GM19324 (cell line): Measurements from ENCODE around the gene SLC38A3.
"Not testable (repeated sequence)": the region's sequence is repeated elsewhere in the genome, so short reads cannot be mapped to it uniquely, and the experiment has no call there.

Source experiments
- ATAC-seq: cut with Tn5 transposase; IDR thresholded peaks from one replicate; pipeline ENCODE4 v1.9.1; 2021; ENCODE audit warnings: mild to moderate bottlenecking, moderate library complexity; ENCODE audit not compliant: unreplicated experiment, low FRiP score

Gene SLC38A3

DNA sequence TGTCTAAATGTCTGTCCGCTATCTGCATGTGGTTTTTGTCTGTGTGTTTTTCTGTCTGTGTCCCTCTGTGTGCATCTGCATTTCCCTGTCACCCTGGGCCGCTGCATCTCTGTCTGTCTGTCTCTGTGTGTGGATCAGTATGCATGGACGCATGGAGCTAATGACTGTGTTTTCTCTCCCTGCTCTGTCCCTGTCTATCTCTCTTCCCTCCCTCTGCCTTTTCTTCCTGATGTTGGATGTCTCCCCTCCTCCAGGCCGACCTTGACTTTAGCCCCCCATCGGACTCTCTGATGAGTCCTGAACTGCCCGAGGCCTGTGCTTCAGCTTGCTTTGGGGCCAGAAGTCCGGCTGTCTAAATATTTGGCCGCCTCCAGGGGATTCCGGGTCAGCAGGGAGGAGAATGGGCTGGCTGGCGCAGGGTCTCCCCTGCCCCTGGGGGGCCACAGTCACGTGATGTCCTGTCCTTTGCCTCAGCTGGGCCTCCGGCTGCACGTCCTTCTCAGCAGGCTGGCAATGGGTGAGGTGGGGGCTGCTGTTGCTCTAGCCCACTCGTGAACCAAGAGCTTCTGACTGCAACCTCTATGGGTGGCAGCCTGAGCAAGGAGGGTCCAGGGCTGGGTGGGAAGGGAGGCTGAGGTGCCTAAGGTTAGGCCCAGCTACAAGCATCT lies 3.7 kb downstream of the SLC38A3 start:
- no peak for ATAC-seq

DNA sequence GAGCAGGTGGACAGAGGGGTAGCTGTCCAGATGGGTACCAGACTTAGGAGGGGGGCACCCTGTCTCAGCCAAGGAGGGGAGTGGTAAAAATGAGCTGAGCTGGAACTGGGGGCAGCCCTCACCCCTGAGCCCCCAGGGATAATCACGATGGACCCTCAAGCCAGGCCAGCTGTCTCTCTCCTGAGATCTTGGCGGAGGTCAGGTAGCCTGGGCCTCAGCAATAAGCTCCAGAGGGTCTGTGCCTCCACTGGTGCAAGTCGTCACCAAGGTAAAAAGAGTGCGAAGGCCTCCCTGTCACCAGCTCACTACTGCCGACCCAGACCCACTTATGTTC lies 5.1 kb downstream of the SLC38A3 start:
- ATAC-seq: no peak

DNA sequence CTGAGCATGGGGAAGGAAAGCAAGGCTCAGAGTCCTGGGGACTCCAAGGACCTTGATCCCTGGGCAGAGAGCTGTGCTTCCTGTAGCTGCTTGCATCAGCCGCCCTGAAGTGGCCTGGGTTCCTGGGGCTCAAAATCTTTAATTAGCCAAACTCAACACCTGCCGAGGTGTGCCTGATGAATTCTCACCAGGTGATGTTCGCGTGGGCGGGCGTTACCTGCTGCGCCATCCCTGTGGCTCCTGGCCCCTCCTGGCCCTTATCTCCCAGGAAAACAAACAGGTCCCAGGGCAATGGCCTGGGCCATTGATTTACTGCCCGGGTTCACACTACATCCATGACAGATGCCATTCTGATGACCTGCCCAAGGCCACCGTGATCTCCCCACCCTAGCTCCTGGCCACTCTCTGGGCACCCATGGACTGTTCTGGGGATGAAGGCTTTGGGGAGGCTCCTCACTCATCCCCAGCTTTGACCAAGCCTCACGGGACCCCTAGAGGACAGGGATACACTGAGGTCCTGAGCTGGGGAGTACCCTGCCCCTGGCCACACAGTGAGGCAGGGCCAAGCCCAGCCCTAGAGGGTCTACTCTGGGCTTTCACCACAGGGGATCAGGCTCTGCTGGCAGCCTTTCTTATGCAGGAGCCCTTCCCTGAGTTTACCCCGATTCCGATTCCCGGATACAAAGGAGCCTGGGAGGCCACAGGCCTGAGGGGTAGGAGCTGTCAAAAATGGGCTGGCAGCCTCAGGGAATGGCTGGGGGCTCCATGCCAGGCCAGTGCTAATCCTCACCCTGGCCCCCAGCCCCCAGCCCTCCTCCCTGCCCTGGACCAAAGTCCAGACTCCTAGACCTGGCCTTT lies 5.7 kb downstream of the SLC38A3 start:
- ATAC-seq: no peak

DNA sequence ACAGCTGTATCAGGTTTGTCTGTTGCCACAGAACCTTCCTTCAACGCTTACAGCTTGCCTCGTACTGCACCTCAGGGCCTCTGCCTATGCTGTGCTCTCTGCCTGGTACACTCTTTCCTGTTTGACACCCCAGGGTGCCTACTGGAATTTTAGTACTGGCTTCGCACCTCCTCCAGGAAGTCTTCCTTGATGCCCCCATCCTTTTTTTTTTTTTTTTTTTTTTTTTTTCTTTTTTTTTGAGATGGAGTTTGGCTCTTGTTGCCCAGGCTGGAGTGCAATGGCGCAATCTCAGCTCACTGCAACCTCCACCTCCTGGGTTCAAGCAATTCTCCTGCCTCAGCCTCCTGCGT lies 6.3 kb downstream of the SLC38A3 start:
- not testable (repeated sequence) for ATAC-seq

DNA sequence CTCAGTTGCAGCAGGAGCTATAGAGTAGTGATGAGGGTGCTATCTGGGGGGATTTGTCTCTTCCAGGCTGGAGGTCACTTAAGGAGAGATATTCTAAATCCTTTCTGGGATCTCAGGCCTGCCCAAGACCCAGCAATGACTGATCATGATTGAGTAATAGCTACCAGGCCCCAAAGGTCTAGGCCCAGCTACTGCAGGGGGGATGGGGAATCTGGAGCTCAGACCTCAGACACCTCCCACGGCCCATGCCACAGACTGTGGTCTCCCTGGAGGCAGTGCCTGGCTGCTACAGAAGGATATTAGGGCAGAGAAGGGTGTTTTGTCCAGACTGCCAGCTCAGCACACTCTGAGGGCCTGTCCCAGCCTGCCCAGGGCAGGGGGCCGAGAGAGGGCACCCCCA lies 6.9 kb downstream of the SLC38A3 start:
- no peak for ATAC-seq

DNA sequence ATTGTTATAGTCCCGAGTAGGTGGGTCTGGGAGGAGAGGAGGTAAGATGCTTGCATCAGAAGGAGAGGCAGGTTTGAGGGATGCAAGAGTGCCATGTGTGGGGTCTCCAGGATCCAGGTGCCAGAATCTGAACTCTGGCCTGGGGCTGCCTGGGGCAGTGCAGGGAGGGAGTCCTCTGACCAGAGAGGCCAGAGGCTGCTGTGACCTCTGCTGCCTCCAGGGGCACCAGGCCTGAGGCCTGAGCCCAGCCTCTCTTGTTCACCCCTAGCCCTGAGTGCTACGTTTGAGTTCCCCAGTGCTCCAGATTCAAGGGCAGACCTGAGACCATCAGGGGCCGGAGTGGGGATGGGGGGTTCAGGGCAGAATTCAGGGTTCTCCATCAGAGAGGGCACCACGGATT lies 7.4 kb downstream of the SLC38A3 start:
- ATAC-seq: no peak

DNA sequence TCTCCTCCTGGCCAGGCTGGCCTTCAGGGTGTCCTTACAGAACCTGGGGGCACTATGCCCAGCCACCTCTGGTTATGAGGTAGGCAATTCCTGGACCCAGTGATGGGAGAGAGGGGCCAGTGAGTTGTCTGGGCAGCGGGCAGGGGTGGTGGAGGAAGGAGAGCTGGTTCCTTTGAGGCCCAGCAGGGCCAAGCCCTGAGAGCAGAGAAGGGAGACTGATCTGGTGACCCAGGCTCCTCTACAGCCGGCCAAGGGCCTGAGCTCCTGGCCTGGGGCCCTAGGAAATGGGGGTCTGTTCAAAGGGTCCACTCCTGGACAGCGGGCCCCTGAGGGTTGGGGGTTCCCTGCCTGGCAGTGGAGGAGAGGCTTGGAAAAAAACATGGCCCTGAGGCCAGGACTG lies 7.9 kb downstream of the SLC38A3 start:
- ATAC-seq: no peak

DNA sequence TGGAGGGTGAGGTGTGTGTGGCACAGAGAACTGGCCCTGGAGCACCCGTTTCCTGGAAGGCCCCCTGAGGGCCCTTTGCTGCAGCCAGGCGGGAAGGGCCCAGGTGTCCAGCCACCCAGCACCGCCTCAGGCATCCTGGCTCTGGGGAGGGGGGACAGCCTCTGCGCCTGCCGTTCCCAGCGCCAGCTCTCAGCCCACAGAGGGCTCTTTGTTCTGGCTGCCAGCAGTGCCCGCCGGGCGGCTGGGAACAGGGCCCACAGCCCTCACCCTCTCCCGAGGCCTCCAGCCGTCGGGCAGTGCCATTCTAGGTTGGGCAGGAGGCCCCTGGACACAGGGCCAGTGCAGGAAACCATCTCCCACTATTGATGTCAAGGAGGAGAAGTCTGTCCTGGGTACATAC lies 8.3 kb downstream of the SLC38A3 start:
- ATAC-seq: no peak

DNA sequence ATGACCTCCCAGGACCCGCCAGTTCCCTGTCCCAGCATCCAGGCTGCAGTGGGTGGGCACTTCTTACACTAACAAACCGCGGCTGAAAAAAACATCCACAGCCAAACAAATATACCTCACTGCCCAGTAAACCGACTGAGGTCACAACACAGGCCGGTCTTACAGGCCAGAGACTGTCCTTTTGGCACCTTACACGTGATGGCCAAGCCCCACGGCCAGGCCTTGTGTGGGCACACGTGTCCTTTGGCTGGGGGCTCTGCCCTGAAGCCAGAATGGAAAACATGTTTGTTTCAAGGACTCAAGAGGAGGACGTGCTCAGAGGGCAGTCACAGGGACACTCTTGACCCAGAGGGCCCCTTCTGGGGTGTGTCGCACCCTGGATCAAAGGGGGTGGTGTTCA lies 9.8 kb downstream of the SLC38A3 start:
- ATAC-seq: no peak

DNA sequence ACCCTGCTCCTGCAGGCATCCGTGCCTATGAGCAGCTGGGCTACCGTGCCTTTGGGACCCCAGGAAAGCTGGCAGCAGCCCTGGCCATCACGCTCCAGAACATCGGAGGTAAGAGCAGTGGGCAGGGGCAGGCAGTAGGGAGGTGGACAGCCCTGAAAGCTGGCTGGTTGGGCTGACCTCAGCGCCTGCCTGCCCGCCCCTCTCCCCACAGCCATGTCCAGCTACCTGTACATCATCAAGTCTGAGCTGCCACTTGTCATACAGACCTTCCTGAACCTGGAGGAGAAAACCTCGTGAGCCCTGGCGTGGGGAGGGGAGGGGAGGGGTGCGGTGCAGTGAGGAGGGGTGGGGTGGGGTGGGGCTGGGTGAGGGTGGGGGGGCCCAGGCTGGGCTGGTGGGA lies 10.5 kb downstream of the SLC38A3 start:
- ATAC-seq: no peak

DNA sequence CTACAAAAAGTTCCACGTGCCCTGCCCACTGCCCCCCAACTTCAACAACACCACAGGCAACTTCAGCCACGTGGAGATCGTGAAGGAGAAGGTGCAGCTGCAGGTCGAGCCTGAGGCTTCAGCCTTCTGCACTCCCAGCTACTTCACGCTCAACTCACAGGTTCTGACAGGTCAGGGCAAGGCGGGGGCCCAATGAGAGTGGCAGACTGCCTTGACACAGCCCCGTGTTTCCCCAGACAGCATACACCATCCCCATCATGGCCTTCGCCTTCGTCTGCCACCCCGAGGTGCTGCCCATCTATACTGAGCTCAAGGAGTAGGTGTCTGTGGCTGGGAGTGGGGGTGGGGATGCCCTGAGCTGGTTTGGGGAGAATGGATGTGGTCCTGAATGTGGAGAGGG lies 12.6 kb downstream of the SLC38A3 start:
- no peak for ATAC-seq

DNA sequence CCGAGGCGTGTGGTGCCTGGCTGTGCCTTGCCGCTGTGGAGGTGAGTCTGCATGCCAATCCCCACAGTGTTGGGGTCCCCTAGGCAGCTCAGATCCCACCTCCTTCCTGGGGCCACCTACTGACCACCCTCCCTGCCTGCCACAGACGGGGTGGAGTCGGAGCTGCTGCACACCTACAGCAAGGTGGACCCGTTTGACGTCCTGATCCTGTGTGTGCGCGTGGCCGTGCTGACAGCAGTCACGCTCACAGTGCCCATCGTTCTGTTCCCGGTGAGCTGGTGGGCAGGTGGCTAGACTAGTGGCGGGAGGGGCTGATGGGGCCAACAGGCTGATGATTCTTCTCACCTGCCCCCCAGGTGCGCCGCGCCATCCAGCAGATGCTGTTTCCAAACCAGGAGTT lies 13.4 kb downstream of the SLC38A3 start:
- no peak for ATAC-seq

DNA sequence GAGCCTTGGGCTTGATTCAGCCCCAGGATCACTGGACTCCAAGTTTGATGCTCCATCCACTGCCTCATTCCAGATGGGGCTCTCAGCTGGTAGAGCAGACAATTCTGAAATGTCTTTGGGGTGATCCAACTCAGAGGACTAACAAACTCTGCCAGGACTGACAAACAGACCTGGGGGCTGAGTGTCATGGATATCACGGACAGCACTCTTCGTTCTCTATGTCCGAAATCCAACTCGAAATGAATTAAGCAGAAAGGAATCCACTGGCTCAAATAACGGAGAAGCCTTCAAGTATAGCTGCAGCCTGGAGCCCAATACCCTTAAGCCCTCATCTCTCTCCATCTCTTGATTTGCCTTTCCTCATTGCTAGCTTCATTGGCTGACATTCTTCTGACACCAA lies 14.2 kb downstream of the SLC38A3 start:
- no peak for ATAC-seq

DNA sequence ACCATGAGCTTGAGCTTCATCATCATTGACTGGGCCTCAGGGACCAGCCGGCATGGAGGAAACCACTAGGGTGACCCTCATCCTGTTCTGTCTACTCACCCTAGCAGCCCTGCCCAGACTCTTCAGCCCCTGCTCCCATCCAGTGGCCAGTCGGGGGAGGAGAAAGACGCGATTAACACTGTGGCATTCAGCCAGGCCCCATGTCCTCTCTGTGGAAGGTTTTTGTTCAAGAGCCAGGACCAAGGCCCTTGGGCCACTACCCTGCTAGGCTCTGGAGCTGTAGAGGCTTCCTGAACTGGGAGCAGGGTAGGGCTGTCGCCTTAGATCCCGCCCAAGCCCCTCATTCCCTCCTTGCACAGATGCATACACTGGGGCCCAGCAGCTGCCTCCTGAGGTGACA lies 15.0 kb downstream of the SLC38A3 start:
- ATAC-seq: no peak

DNA sequence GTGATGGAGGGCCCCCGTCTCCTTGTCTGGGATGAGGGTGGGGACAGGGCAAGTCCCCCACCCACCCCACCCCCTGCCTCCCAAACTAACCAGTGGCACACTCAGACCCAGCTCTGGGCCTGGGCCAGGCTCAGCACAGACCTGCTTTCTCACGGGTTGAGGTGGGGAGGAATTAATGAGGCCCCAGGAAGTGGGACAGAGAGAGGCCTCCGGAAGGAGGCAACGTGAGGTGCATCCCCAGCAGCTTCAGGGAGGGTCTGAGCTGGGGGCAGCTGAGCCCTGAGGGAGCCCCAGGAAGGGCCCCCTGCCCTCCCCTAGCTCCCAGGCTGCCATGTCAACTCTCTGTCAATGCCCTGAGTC lies 16.0 kb downstream of the SLC38A3 start:
- ATAC-seq: no peak

DNA sequence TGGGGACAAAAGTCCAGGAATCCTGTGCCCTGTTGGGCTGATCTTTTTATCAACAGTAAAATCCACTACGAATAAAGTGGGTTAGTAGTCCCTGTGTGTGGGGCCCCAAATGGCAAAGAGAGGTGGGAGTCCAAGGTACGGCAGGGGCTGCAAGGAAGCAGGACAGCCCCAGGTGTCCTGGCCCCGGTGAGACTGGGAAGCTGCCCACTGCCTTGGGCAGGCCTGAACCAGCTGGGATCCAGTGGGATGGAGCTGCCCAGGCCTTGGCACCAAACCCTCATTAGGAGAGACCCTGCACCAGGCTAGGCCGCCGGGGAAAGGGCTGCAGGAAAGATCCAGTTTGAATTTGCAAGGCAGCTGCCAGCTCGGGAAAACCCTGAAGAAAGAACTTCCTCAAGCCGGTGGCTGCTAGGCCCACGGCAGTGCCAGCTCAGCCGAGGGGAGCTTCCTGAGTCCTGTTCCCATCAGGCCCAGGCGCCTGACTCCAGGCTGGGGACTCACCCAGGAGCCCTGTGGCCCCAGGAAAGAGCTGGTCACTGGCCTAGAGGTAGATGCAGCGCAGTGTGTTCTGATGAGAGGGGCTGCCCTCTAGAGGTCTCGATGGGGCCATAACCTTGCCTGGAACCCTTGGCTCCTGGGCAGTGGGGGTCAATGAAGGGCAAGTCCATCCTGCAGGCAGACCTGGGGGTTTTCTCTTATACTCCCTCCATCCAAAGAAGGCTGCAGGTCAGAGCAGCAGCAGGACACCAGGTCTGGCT lies 16.5 kb downstream of the SLC38A3 start:
- ATAC-seq: no peak

DNA sequence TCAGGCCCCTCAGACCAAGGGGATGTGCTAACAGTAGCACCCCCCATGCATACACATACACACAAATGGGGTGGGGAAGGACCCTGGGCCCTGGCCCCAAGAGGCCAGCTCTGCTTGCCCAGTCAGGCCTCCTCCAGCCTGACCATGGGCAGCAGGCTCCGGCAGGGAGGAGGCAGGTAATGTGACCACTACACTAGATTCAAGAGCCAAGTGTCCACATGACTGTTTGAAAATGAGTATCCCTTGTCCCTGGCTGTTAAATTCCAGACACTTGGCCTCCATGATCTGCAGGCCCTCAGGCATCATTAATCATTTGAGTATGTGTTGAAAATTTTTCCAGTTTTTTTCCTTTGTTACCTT lies 17.1 kb downstream of the SLC38A3 start:
- ATAC-seq: no peak

DNA sequence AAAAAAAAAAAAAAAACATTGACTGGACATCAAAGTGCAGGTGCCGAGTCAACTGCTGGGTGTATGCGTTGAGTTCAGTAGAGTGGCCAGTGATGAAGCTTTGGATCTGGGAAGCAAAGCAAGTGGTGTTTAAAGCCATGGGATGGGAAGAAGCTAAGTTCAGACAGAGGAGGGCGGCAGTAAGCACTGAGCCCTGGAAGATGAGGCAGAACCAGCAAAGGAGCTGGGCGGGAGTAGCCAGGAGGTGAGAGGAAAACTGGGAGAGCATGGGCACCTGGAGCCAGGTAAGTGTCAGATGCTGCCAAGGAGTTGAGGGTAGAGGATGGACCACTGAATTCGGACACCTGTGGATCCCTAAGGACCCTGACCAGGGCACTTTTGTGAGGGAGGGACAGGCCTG lies 19.6 kb downstream of the SLC38A3 start:
- ATAC-seq: no peak

DNA sequence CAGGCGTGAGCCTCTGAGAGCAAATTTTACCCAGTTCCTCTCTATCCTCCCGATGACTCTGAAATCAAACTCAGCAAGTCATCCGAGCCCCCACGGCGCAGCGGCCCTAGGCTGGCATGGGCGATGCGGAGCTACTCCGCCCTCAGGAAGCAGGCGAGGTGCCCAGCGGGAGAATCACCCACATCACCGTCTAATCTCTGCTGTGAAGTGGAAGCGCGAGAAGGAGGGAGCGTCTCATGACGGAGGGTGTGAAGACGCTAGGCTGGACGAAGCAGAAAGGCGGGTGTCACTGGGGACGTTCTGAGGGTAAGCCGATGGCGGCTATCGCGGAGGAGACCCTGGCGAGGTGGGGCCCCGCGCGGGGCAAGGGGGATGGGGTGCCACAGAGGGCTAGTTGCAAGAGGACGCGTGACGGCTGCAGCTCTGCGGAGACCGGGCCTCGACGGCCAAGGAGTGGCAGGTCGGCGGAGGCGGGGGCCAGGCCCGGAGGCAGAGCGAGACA lies 21.9 kb downstream of the SLC38A3 start:
- peak; percentile 32 for ATAC-seq

DNA sequence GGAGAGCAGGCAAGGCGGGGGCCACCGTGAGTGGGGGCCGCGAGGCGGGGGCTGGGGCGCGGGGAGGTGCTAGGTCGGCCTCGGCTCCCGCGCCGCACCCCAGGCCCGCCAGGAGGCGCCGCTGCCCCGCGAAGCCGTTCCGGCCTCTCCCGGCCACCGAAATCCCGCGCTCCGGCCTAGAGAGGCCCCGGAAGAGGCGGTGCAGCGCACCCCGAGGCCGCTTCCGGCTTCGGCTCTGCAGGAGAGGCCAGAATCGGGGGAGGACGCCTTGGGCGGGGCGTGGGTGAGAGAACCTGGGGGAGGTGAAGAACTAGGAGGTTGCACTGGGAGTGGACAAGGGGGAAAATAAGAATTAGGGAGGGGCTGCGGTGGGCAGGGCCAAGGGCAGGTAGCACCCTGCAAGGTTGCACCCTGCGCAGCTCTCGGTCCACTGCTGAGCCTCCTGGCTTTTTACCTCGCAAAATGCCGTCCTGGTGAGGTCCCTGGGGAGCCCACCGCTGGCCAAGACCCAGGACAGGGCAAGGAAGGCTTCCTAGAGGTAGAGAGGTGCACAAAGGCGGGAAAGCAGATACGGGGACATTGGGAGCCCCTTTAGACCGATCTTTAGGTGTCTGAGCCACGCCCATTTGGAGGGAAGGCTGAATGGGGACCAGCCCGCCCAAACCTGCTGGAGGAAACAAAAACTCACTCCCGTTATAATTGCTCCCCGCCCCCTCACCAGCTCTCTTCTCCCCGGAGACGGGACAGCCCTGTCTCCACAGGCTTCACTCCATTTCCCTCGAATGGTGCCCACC lies 22.5 kb downstream of the SLC38A3 start:
- peak; percentile 81 for ATAC-seq
